GM18526 (cell line): Measurements from ENCODE around the gene KRTAP19-7.

Experiments used
- POLR2A ChIP-seq: IDR thresholded peaks from 3 replicates; pipeline ENCODE4 v1.6.1; 2011; ENCODE audit not compliant: insufficient read length; ENCODE audit errors: extremely low read depth

KRTAP19-7 gene

GRCh38 chr21:30561264-30561895 lies at the start of gene KRTAP19-7:
Gene KRTAP19-7 (minus strand): TSS chr21:30561314. CDS start chr21:30561289, 25 bp downstream.
- TF ChIP-seq POLR2A, result no peak

GRCh38 chr21:30605968-30606367 lies 44.9 kb upstream of the KRTAP19-7 start:
- no peak for TF ChIP-seq POLR2A

GRCh38 chr21:30600787-30601186 lies 39.7 kb upstream of the KRTAP19-7 start, which contains the start of gene KRTAP22-1:
Gene KRTAP22-1 (plus strand): TSS chr21:30601087.
- no peak for TF ChIP-seq POLR2A

- no peak for TF ChIP-seq POLR2A
Observed at GRCh38 chr21:30598802-30599201, 37.7 kb upstream of the KRTAP19-7 start, which contains the start of gene KRTAP6-2. Gene KRTAP6-2 (minus strand): TSS chr21:30598902. CDS start chr21:30598874, 28 bp downstream.

- no peak for TF ChIP-seq POLR2A
Observed at GRCh38 chr21:30592140-30592539, 31.0 kb upstream of the KRTAP19-7 start, which contains the start of gene KRTAP6-3. Gene KRTAP6-3 (plus strand): TSS chr21:30592440. CDS start chr21:30592446, 6 bp downstream.

- no peak for TF ChIP-seq POLR2A
Observed at GRCh38 chr21:30590297-30590696, 29.2 kb upstream of the KRTAP19-7 start, which contains the start of gene KRTAP22-2. Gene KRTAP22-2 (minus strand): TSS chr21:30590397.

GRCh38 chr21:30582870-30583269 lies 21.8 kb upstream of the KRTAP19-7 start:
- TF ChIP-seq POLR2A, result no peak

GRCh38 chr21:30580132-30580531 lies 19.0 kb upstream of the KRTAP19-7 start:
- no peak for TF ChIP-seq POLR2A

GRCh38 chr21:30579346-30579745 lies 18.2 kb upstream of the KRTAP19-7 start:
- TF ChIP-seq POLR2A, result no peak

GRCh38 chr21:30577766-30578165 lies 16.7 kb upstream of the KRTAP19-7 start:
- no peak for TF ChIP-seq POLR2A

GRCh38 chr21:30567617-30568016 lies 6.5 kb upstream of the KRTAP19-7 start:
- TF ChIP-seq POLR2A, result no peak

- TF ChIP-seq POLR2A, result no peak
Observed at GRCh38 chr21:30563630-30564029, 2.5 kb upstream of the KRTAP19-7 start.

GRCh38 chr21:30563072-30563471 lies 2.0 kb upstream of the KRTAP19-7 start:
- no peak for TF ChIP-seq POLR2A

GRCh38 chr21:30561957-30562356 lies 843 bp upstream of the KRTAP19-7 start:
- no peak for TF ChIP-seq POLR2A

GRCh38 chr21:30555095-30555494 lies 6.0 kb downstream of the KRTAP19-7 start:
- TF ChIP-seq POLR2A, result no peak

GRCh38 chr21:30552782-30553181 lies 8.3 kb downstream of the KRTAP19-7 start:
- TF ChIP-seq POLR2A, result no peak

- TF ChIP-seq POLR2A, result no peak
Observed at GRCh38 chr21:30541764-30542163, 19.4 kb downstream of the KRTAP19-7 start, which contains the start of gene KRTAP19-6. Gene KRTAP19-6 (minus strand): TSS chr21:30541864. CDS start chr21:30541833, 31 bp downstream.
